SK-N-SH (cell line): ENCODE results near the gene EFCAB14. TPM values are rescaled to one million over a fixed set of nuclear protein-coding genes. Genes with fewer than 3 reads are reported as not detected.
"Not testable (repeated sequence)": the region's sequence is repeated elsewhere in the genome, so short reads cannot be mapped to it uniquely, and the experiment has no call there.

Experiments used
- CTCF ChIA-PET: fragments of 300-600, 350-600 bp; formaldehyde crosslinking; extraction: SDS; loops from one replicate; lab custom pipeline; 2021; lab: Yijun Ruan, JAX
- POLR2A ChIA-PET: fragments of 350-600 bp; sonication (Branson Sonifier 250); formaldehyde crosslinking; extraction: SDS; loops from one replicate; lab custom pipeline; 2020; ENCODE audit warnings: antibody characterized with exemption, inconsistent platforms; lab: Yijun Ruan, JAX
- DNase-seq: peaks from one replicate; pipeline ENCODE4 v3.0.0; 2012
- H2AFZ ChIP-seq: fragments of 200-600 bp; sonication (generic); 2 replicates; pipeline ENCODE4 v1.8.1; 2016; ENCODE audit warnings: antibody characterized with exemption, mild to moderate bottlenecking, low read depth
- H3F3A ChIP-seq: fragments of 200-600 bp; sonication (generic); replicated peaks from 2 replicates; pipeline ENCODE3; 2016; ENCODE audit warnings: antibody characterized with exemption, mild to moderate bottlenecking; ENCODE audit not compliant: insufficient read depth
- H3K27ac ChIP-seq, 2 experiments: fragments of 200-500 bp in 1 of 2; fragments of 200-600 bp in 1 of 2; sonication (Bioruptor generic) in 1 of 2; sonication (generic), shearing (Covaris generic) in 1 of 2; 2 replicates each; pipeline versions ENCODE4 v1.5.1 to v1.6.1; 2014 to 2016; ENCODE audit warnings: low read depth in 2 of 2, inconsistent platforms in 1 of 2, low read length in 1 of 2, mild to moderate bottlenecking in 1 of 2, mixed read lengths in 1 of 2
- H3K27me3 ChIP-seq: fragments of 200-600 bp; sonication (generic), shearing (Covaris generic); 2 replicates; pipeline ENCODE4 v1.6.1; 2016; ENCODE audit warnings: mixed run types; ENCODE audit not compliant: insufficient read depth
- H3K36me3 ChIP-seq, 2 experiments: fragments of 200-500 bp in 1 of 2; fragments of 200-600 bp in 1 of 2; sonication (Bioruptor generic) in 1 of 2; sonication (generic) in 1 of 2; replicated peaks in 1 of 2; 2 replicates each; pipeline versions ENCODE3 to v1.5.1; 2014 to 2016; ENCODE audit warnings: low read length in 1 of 2, mild to moderate bottlenecking in 1 of 2; ENCODE audit not compliant: insufficient read depth in 2 of 2, control insufficient read depth in 1 of 2
- H3K4me1 ChIP-seq, 2 experiments: fragments of 200-500 bp in 1 of 2; fragments of 200-600 bp in 1 of 2; sonication (Bioruptor generic) in 1 of 2; sonication (generic), shearing (Covaris generic) in 1 of 2; 2 replicates each; pipeline versions ENCODE4 v1.5.1 to v1.6.1; 2014 to 2016; ENCODE audit warnings: low read depth in 1 of 2, low read length in 1 of 2, mixed run types in 1 of 2; ENCODE audit not compliant: insufficient read depth in 2 of 2, control insufficient read depth in 1 of 2
- H3K4me2 ChIP-seq: fragments of 200-600 bp; sonication (generic), shearing (Covaris generic); 2 replicates; pipeline ENCODE4 v1.6.1; 2017; ENCODE audit warnings: mixed run types
- H3K4me3 ChIP-seq, 2 experiments: fragments of 200-500 bp in 1 of 2; fragments of 200-600 bp in 1 of 2; sonication (Bioruptor generic) in 1 of 2; sonication (generic), shearing (Covaris generic) in 1 of 2; 2 replicates each; pipeline versions ENCODE4 v1.5.1 to v1.8.1; 2014 to 2016; ENCODE audit warnings: low read depth in 2 of 2, inconsistent platforms in 1 of 2, low read length in 1 of 2, mild to moderate bottlenecking in 1 of 2, mixed read lengths in 1 of 2, moderate library complexity in 1 of 2
- H3K79me2 ChIP-seq: fragments of 200-600 bp; sonication (generic); 2 replicates; pipeline ENCODE4 v1.8.1; 2017; ENCODE audit warnings: mild to moderate bottlenecking; ENCODE audit not compliant: insufficient read depth
- H3K9ac ChIP-seq: fragments of 200-600 bp; sonication (generic); 2 replicates; pipeline ENCODE4 v1.6.1; 2017; ENCODE audit warnings: mixed run types
- H3K9me2 ChIP-seq: fragments of 200-600 bp; sonication (generic); 2 replicates; pipeline ENCODE4 v1.6.1; 2017; ENCODE audit warnings: mixed run types
- H3K9me3 ChIP-seq: fragments of 200-600 bp; sonication (generic); 2 replicates; pipeline ENCODE4 v1.6.1; 2017; ENCODE audit warnings: mixed run types, mild to moderate bottlenecking, moderate library complexity
- H4K20me1 ChIP-seq: fragments of 200-600 bp; sonication (generic); 2 replicates; pipeline ENCODE4 v1.6.1; 2017; ENCODE audit warnings: mild to moderate bottlenecking, mixed run types; ENCODE audit not compliant: insufficient read depth
- CHD2 ChIP-seq: fragments of 150-350 bp; IDR thresholded peaks from 2 replicates; pipeline ENCODE4 v1.6.1; 2018; ENCODE audit warnings: low read length; ENCODE audit not compliant: partially characterized antibody
- CTCF ChIP-seq: fragments of 200-600 bp; sonication (generic); IDR thresholded peaks from 2 replicates; pipeline ENCODE4 v1.6.1; 2017; ENCODE audit warnings: antibody characterized with exemption, mild to moderate bottlenecking, moderate library complexity
- ELF1 ChIP-seq: IDR thresholded peaks from 2 replicates; pipeline ENCODE4 v1.4.0; 2012
- FOSL2 ChIP-seq: IDR thresholded peaks from 2 replicates; pipeline ENCODE4 v1.4.0; 2012; ENCODE audit warnings: low read depth, mild to moderate bottlenecking, moderate library complexity, borderline replicate concordance
- FOXJ3 ChIP-seq: sonication (generic); formaldehyde crosslinking; IDR thresholded peaks from 2 replicates; pipeline ENCODE4 v1.5.1; 2020; ENCODE audit warnings: mild to moderate bottlenecking, missing genetic modification reagents
- FOXM1 ChIP-seq: IDR thresholded peaks from 2 replicates; pipeline ENCODE4 v1.4.0; 2012; ENCODE audit warnings: low read depth, mild to moderate bottlenecking
- GATA2 ChIP-seq: sonication (generic); formaldehyde crosslinking; IDR thresholded peaks from 2 replicates; pipeline ENCODE4 v1.5.0; 2020; ENCODE audit warnings: mild to moderate bottlenecking, missing genetic modification reagents
- MEF2A ChIP-seq: IDR thresholded peaks from 2 replicates; pipeline ENCODE4 v1.4.0; 2012; ENCODE audit warnings: low read depth, borderline replicate concordance
- PBX3 ChIP-seq: IDR thresholded peaks from 2 replicates; pipeline ENCODE4; 2012
- POLR2AphosphoS5 ChIP-seq: IDR thresholded peaks from 2 replicates; pipeline ENCODE4 v1.6.1; 2012; ENCODE audit warnings: low read depth, low read length
- REST ChIP-seq: IDR thresholded peaks from 2 replicates; pipeline ENCODE4 v1.6.1; 2012; ENCODE audit warnings: mild to moderate bottlenecking, low read depth, low read length, moderate library complexity
- RFX5 ChIP-seq: IDR thresholded peaks from 2 replicates; pipeline ENCODE4 v1.6.1; 2012; ENCODE audit warnings: mild to moderate bottlenecking, improper control_type of control experiment, low read length
- SIN3A ChIP-seq: IDR thresholded peaks from 2 replicates; pipeline ENCODE4 v1.6.1; 2012; ENCODE audit warnings: low read depth, mild to moderate bottlenecking, low read length, moderate library complexity, borderline replicate concordance
- USF2 ChIP-seq: fragments of 150-350 bp; IDR thresholded peaks from 2 replicates; pipeline ENCODE4 v1.6.1; 2017; ENCODE audit warnings: antibody characterized with exemption, low read length, low read depth, borderline replicate concordance
- YY1 ChIP-seq: IDR thresholded peaks from 2 replicates; pipeline ENCODE4 v1.4.0; 2012; ENCODE audit warnings: low read depth, mild to moderate bottlenecking
- WGBS: methylation state at CpG from one replicate; pipeline ENCODE4 v1.1.6; 2017; ENCODE audit warnings: low lambda C conversion rate; 5-methylcytosine and 5-hydroxymethylcytosine counted together
- polyA plus RNA-seq, 3 experiments: library from polyadenylated mRNA; depleted of rRNA; stranded (reverse); fragments of >200 nt; gene quantifications; 2 replicates each; pipeline ENCODE4 v1.2.3, GENCODE V29; 2012

Gene EFCAB14
- polyA plus RNA-seq, 1 of the 3 experiments (the other 2 are of a cell fraction) = 13.6 TPM

GRCh38 chr1:46655848-46656247, 63.1 kb downstream of the EFCAB14 start:
- Histone ChIP-seq H3K36me3 (peaks cover 36 to 45% of the 10 kb centered on the region in 2 experiments), H3K4me3 (no peak overlapping the region), H3K27ac (no peak overlapping the region), H3K27me3 (no peaks in the 10 kb centered on the region), H3K9me2 (no peaks in the 10 kb centered on the region), H2AFZ (no peak overlapping the region), H3K9ac (no peak overlapping the region), H3K4me2 (no peak overlapping the region), H3F3A (peaks cover 4% of the 10 kb centered on the region)
- POLR2A ChIA-PET = no interaction called here
- CTCF ChIA-PET = interaction anchor here (0.7 kb wide), 1 partner anchor 10 kb away, joined by 3 read pairs; no protein-coding TSS in a partner anchor
- TF ChIP-seq YY1 = no peak
- TF ChIP-seq GATA2 (CRISPR knock-in tag) = no peak
- TF ChIP-seq MEF2A = no peak
- TF ChIP-seq SIN3A = no peak
- TF ChIP-seq FOXJ3 (CRISPR knock-in tag) = no peak
- no peak for TF ChIP-seq POLR2AphosphoS5
- TF ChIP-seq REST = no peak
- TF ChIP-seq CHD2 = no peak
- TF ChIP-seq ELF1 = no peak
- TF ChIP-seq RFX5 = no peak
- no peak for TF ChIP-seq CTCF
- no peak for TF ChIP-seq FOSL2
- no peak for TF ChIP-seq FOXM1
- TF ChIP-seq USF2 = no peak
- no peak for TF ChIP-seq PBX3
- TF ChIP-seq, all 33 proteins: peak for 0
- H3K79me2 ChIP-seq = no peaks in the 10 kb centered on the region
- H4K20me1 ChIP-seq = no peaks in the 10 kb centered on the region
- H3K9me3 ChIP-seq = no peaks in the 10 kb centered on the region
- H3K4me1 ChIP-seq = no peaks in the 10 kb centered on the region
- no peak for DNase-seq

- DNase-seq, H4K20me1 ChIP-seq, H3K9me3 ChIP-seq, H2AFZ ChIP-seq, H3K4me2 ChIP-seq, H3K9me2 ChIP-seq, H3K27me3 ChIP-seq, H3F3A ChIP-seq, POLR2A ChIA-PET, H3K9ac ChIP-seq, H3K27ac ChIP-seq, H3K79me2 ChIP-seq, H3K4me1 ChIP-seq, H3K4me3 ChIP-seq: not testable (repeated sequence)
- WGBS = 100% methylated on average over 2 of the region's 2 CpGs
- H3K36me3 ChIP-seq = peaks cover 39 to 49% of the 10 kb centered on the region in 2 experiments
- CTCF ChIA-PET = interaction anchor here (1.6 kb wide), 1 partner anchor 11 kb away, joined by 4 read pairs; no protein-coding TSS in a partner anchor
Observed at GRCh38 chr1:46654698-46655097, 64.2 kb downstream of the EFCAB14 start.
